CD4-positive, alpha-beta T cell (primary cell): ENCODE measurements around the gene DYNC1LI2. TPM values are rescaled to one million over a fixed set of nuclear protein-coding genes. Genes with fewer than 3 reads are reported as not detected.

Experiments
- ATAC-seq: fragments of 200-7000 bp; cut with Tn5 transposase; one replicate; pipeline ENCODE4 v1.10.0; 2022; ENCODE audit warnings: mild to moderate bottlenecking; ENCODE audit not compliant: poor library complexity
- CTCF ChIA-PET: fragments of 350-600 bp; sonication (Branson Sonifier 250); formaldehyde crosslinking; loops from one replicate; lab custom pipeline; 2021; ENCODE audit warnings: antibody characterized with exemption, inconsistent platforms; lab: Charles Lee
- POLR2A ChIA-PET: fragments of 350-600 bp; sonication (Branson Sonifier 250); formaldehyde crosslinking; loops from one replicate; lab custom pipeline; 2021; ENCODE audit warnings: antibody characterized with exemption, inconsistent platforms; lab: Charles Lee
- DNase-seq, 14 experiments: peaks; one replicate each; pipeline ENCODE4 v3.0.0-alpha.2; 2013 to 2020; ENCODE audit warnings: mixed read lengths in 2 of 14
- H3K27ac ChIP-seq, 2 donors: one replicate each; pipeline versions ENCODE4 v1.5.1 to v1.7.0; 2013; ENCODE audit warnings: low read length in 2 of 2, low read depth in 1 of 2, mild to moderate bottlenecking in 1 of 2
- H3K27me3 ChIP-seq, 2 experiments: 1 replicate in 1 of 2; 2 replicates in 1 of 2; pipeline versions ENCODE4 v1.6.1 to v1.7.0; 2013; ENCODE audit warnings: low read length in 2 of 2, control low read depth in 1 of 2, mild to moderate bottlenecking in 1 of 2, moderate library complexity in 1 of 2; ENCODE audit not compliant: insufficient read depth in 2 of 2, control insufficient read depth in 1 of 2
- H3K36me3 ChIP-seq: one replicate; pipeline ENCODE4 v1.6.1; 2013; ENCODE audit warnings: low read length, control low read depth; ENCODE audit not compliant: insufficient read depth
- H3K4me1 ChIP-seq: one replicate; pipeline ENCODE4 v1.6.1; 2013; ENCODE audit warnings: low read length, control low read depth; ENCODE audit not compliant: insufficient read depth
- H3K4me3 ChIP-seq: one replicate; pipeline ENCODE4 v1.5.1; 2013; ENCODE audit warnings: mild to moderate bottlenecking, low read length, moderate library complexity
- H3K9me3 ChIP-seq, 2 experiments: 1 replicate in 1 of 2; 2 replicates in 1 of 2; pipeline versions ENCODE4 v1.6.1 to v1.7.0; 2013; ENCODE audit warnings: low read length in 2 of 2, mild to moderate bottlenecking in 2 of 2, control low read depth in 1 of 2, moderate library complexity in 1 of 2; ENCODE audit not compliant: control insufficient read depth in 1 of 2, insufficient read depth in 1 of 2
- H3K27ac Mint-ChIP-seq: one replicate; pipeline ENCODE4 v1.8.0; 2020; ENCODE audit warnings: mixed read lengths
- H3K27me3 Mint-ChIP-seq: one replicate; pipeline ENCODE4 v1.8.0; 2021; ENCODE audit warnings: mixed read lengths
- H3K36me3 Mint-ChIP-seq: one replicate; pipeline ENCODE4 v1.8.0; 2021; ENCODE audit warnings: low read depth, mixed read lengths
- H3K4me1 Mint-ChIP-seq: one replicate; pipeline ENCODE4 v1.8.0; 2021; ENCODE audit warnings: low read depth, mixed read lengths
- H3K4me3 Mint-ChIP-seq: one replicate; pipeline ENCODE4 v1.8.0; 2020; ENCODE audit warnings: mild to moderate bottlenecking, mixed read lengths
- H3K9me3 Mint-ChIP-seq: one replicate; pipeline ENCODE4 v1.8.0; 2020; ENCODE audit warnings: mixed read lengths
- CTCF ChIP-seq: fragments of 200-600 bp; IDR thresholded peaks from one replicate; pipeline ENCODE4 v1.8.0; 2022; ENCODE audit warnings: antibody characterized with exemption, mild to moderate bottlenecking
- intact Hi-C, 2 experiments: fragments of 100-400 bp; cut with DNase I in 1 of 2; cut with micrococcal nuclease in 1 of 2; formaldehyde crosslinking; loops; one replicate each; pipeline versions ENCODE4 v1.15.1 to v1.9.0; 2023 to 2025; cut with DNase I, micrococcal nuclease
- total RNA-seq, 174 experiments: library from RNA in 2 of 174; stranded (reverse) in 2 of 174; gene quantifications; one replicate each; pipeline ENCODE4 v1.2.3 and lab custom pipeline; 2021 to 2026

The DYNC1LI2 gene
- total RNA-seq, 2 experiments from 2014 or later = 81.8 to 82.4 TPM

GRCh38 chr16:66695471-66695934 is 55.9 kb downstream of the DYNC1LI2 start:
- Mint-ChIP-seq H3K4me3 (peak overlapping the region; percentile 90), H3K9me3 (no peaks in the 10 kb centered on the region), H3K36me3 (no peaks in the 10 kb centered on the region), H3K27me3 (peaks cover 4% of the 10 kb centered on the region), H3K27ac (peak overlapping the region; percentile 63), H3K4me1 (peaks cover 14% of the 10 kb centered on the region)
- Histone ChIP-seq H3K27ac (no peak overlapping the region), H3K27me3 (peaks cover 0 to 4% of the 10 kb centered on the region in 2 experiments), H3K4me3 (peak overlapping the region; percentile 50), H3K9me3 (no peaks in the 10 kb centered on the region), H3K4me1 (peaks cover 16% of the 10 kb centered on the region), H3K36me3 (no peaks in the 10 kb centered on the region)
- DNase-seq (peak in 1 of 14 experiments; percentile 4), ATAC-seq (no peak)
- intact Hi-C loops = loop anchor here (5.0 kb wide), 2 partner anchors 43 to 133 kb away; no protein-coding TSS in a partner anchor
- TF ChIP-seq CTCF = no peak
- ChIA-PET CTCF (interaction anchor here (1.1 to 1.3 kb wide), 2 partner anchors 45 to 57 kb away, joined by 3 to 6 read pairs; no protein-coding TSS in a partner anchor), POLR2A (interaction anchor here (2.7 kb wide), 1 partner anchor 56 kb away, joined by 8 read pairs; the partner anchor contains the start of gene DYNC1LI2)

GRCh38 chr16:66693149-66693548 is 58.3 kb downstream of the DYNC1LI2 start:
- peaks cover 16% of the 10 kb centered on the region for H3K4me1 ChIP-seq
- Mint-ChIP-seq H3K27me3 (peaks cover 4% of the 10 kb centered on the region), H3K27ac (no peak overlapping the region), H3K4me3 (no peak overlapping the region), H3K9me3 (no peaks in the 10 kb centered on the region), H3K4me1 (peaks cover 14% of the 10 kb centered on the region), H3K36me3 (no peaks in the 10 kb centered on the region)
- no peak for TF ChIP-seq CTCF
- peaks cover 0 to under 1% of the 10 kb centered on the region in 2 experiments for H3K27me3 ChIP-seq
- no peaks in the 10 kb centered on the region for H3K36me3 ChIP-seq
- H3K4me3 ChIP-seq = no peak overlapping the region
- ATAC-seq = no peak
- ChIA-PET POLR2A (no interaction called here), CTCF (no interaction called here)
- H3K27ac ChIP-seq = no peak overlapping the region
- no peak for DNase-seq
- H3K9me3 ChIP-seq = no peaks in the 10 kb centered on the region
- intact Hi-C loops = no loop called here

- H3K4me3 ChIP-seq = no peak overlapping the region
- peaks cover 15% of the 10 kb centered on the region for H3K4me1 ChIP-seq
- ATAC-seq (no peak), DNase-seq (no peak)
- ChIA-PET POLR2A (no interaction called here), CTCF (no interaction called here)
- Mint-ChIP-seq H3K36me3 (no peaks in the 10 kb centered on the region), H3K27me3 (peaks cover 4% of the 10 kb centered on the region), H3K27ac (no peak overlapping the region), H3K4me1 (peaks cover 14% of the 10 kb centered on the region), H3K9me3 (no peaks in the 10 kb centered on the region), H3K4me3 (no peak overlapping the region)
- no peaks in the 10 kb centered on the region for H3K36me3 ChIP-seq
- intact Hi-C loops = no loop called here
- no peak for TF ChIP-seq CTCF
- no peak overlapping the region for H3K27ac ChIP-seq
- no peaks in the 10 kb centered on the region for H3K9me3 ChIP-seq
- H3K27me3 ChIP-seq = no peaks in the 10 kb centered on the region
Measured at GRCh38 chr16:66692341-66692740, 59.1 kb downstream of the DYNC1LI2 start.
